Brain pericyte (primary cell): ENCODE data around the gene KRTAP5-10.
"Not testable (repeated sequence)": the region's sequence is repeated elsewhere in the genome, so short reads cannot be mapped to it uniquely, and the experiment has no call there.

ENCODE experiments used
- DNase-seq: peaks from one replicate; pipeline ENCODE4 v3.0.0-alpha.2; 2012; ENCODE audit warnings: low read depth, low spot score

KRTAP5-10 gene

DNA sequence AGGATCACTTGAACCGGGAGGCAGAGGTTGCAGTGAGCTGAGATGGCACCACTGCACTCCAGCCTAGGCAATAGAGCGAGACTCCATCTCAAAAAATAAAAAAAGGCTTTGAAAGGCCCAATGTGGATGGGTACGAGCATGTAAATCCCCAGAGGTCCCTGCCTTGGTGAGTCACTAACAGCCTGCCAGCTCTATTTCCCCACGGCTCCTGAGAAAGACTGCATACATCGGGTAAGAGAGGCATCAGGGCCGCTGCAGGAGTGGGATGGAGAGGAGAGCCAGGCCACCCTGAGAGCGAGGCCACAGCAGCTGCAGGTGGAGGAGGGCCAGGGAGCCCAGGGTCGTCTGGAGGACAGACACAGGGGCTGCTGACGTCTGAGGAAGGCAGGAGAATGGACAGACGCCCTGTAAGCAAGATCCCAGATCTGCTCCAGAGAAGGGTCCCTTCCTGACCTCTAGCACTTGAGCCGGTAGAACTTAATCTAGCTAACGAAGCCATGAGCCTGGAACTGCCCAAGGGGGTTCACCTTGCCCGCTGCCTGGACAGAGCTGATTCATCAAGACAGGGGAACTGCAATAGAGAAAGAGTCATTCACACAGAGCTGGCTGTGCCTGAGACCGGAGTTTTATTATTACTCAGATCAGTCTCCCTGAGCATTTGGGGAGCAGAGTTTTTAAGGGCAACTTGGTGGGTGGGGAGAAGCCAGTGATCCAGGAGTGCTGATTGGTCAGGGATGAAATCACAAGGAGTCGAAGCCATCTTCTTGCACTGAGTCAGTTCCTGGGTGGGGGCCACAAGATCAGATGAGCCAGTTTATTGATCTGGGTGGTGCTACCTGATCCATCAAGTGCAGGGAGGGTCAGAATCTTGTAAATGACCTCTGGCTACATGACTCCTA is 22.2 kb upstream of the KRTAP5-10 start:
- DNase-seq: no peak

DNA sequence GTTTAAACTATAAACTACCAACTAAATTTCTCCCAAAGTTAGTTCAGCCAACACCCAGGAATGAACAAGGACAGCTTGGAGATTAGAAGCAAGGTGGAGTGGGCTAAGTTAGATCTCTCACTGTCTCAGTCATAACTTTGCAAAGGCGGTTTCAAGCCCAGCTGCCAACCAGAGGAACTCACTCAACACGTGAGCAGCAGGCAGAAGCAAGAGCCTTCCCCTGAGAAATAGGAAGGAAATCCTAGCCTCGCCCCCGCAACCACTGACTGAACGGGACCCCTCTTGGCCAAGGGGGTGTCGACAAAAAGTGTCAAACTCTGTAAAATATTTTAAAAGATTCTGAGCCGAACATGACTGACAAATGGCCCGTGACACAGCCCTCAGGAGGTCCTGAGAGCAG is 21.5 kb upstream of the KRTAP5-10 start:
- DNase-seq: no peak

DNA sequence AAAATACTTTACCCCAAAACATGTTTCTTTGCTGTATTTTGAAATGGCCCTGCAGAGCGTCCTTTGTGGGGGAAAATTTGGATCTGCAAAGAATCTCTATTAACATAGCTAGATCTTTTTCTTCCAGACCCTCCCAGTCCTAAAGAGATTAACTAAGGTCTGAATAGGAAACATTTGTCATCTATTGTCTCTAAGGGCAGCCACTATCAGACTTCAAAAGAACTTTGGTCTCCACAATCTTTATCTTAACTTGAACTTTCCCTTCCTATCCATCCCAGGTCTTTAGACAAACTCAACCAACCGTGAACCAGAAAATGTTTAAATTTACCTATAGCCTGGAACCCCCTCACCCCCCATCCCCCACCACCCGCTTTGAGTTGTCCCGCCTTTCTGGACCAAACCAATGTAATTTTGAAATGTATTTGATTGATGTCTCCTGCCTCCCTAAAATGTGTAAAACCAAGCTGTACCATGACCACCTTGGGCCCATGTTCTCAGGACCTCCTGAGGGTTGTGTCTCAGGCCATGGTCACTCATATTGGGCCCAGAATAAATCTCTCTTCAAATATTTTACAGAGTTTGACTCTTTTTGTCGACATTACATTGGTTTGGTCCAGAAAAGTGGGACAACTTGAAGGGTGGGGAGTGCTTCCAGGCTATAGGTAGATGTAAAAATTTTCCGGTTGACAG is 20.7 kb upstream of the KRTAP5-10 start:
- no peak for DNase-seq

DNA sequence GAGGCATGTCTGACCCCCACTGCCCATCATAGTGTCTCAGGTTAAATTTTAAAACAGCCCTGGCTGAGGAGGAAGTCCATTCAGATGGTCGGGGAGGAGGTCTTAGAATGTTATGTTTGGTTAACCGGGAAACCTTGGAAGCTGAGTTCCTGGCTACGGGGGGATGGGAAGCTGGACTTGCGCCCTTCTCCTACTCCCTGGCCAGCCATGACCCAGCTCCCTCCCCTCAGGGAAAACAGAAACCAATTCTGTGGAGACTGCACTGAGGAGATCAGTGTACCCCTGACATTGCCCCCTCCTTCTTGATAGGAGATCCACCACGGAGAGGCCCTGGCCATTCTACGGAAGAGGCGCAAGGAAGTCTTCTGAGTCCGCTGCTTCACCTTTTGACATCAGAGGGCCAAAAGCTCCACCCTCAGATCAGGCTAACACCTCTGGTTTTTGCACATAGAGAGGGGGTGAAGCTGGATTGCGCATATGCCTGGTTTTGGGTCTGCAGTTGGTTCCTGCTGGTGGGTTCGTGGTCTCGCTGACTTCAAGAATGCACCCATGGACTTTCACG is 19.9 kb upstream of the KRTAP5-10 start:
- DNase-seq: no peak

DNA sequence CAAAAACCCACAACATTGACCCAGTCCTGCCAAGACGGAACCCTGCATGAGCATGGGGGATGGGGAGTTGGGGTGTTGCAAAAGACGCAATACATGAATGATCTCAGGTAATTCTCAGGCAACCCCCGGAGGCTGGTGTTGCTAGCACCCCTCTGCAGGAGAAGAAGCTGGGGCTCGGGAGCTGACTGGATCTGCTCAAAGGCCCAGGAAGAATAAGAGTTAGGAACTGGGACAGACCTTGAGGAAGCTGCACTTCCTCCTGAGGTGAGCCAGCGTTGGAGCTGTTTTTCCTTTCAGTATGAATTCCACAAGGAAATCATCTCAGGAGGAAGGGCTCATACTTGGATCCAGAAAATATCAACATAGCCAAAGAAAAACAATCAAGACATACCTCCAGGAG is 17.2 kb upstream of the KRTAP5-10 start, which contains the start of gene KRTAP5-9:
TSS of gene KRTAP5-9 (plus strand) at position 301 of the 400 bp plus-strand sequence. CDS start 238 bp downstream, outside the sequence.
- DNase-seq: no peak

DNA sequence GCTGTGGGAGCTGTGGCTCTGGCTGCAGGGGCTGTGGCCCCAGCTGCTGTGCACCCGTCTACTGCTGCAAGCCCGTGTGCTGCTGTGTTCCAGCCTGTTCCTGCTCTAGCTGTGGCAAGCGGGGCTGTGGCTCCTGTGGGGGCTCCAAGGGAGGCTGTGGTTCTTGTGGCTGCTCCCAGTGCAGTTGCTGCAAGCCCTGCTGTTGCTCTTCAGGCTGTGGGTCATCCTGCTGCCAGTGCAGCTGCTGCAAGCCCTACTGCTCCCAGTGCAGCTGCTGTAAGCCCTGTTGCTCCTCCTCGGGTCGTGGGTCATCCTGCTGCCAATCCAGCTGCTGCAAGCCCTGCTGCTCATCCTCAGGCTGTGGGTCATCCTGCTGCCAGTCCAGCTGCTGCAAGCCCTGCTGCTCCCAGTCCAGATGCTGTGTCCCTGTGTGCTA is 16.6 kb upstream of the KRTAP5-10 start:
- DNase-seq: no peak

DNA sequence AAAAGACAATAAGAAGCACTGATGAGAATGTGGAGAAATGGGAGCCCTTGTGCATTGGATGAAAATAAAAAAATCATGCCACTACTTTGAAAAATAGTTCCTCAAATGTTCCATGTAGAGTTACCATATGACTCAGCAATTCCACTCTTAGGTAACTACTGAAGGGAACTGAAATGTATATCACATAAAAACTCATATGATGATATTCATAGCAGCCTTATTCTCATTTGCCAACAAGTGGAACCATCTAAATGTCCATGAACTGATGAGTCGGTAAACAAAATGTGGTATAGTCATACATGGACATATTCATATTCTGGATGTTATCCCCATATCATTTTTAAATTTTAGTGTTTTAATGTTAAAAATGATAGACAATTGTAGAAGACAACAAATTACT is 13.7 kb upstream of the KRTAP5-10 start:
- DNase-seq: no peak

DNA sequence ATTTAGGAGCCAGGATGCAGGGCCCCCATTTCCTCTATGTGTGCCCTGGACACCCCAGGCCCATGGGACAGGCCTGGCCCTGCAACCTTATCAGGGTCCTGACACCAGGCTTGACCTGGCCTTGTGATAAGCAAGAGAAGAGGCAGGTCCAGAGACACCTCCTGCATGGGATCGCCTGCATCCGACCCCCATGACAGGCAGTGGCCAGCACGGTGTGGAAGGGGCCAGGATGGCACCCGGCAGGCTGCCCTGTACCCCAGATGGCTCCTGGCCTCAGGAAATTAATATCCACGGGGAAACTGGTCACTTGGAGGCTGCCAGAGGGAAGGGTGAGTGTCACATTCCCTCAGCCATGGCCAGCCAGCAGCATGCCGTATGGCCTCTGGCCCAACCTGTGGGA is 10.4 kb upstream of the KRTAP5-10 start:
- DNase-seq: no peak

DNA sequence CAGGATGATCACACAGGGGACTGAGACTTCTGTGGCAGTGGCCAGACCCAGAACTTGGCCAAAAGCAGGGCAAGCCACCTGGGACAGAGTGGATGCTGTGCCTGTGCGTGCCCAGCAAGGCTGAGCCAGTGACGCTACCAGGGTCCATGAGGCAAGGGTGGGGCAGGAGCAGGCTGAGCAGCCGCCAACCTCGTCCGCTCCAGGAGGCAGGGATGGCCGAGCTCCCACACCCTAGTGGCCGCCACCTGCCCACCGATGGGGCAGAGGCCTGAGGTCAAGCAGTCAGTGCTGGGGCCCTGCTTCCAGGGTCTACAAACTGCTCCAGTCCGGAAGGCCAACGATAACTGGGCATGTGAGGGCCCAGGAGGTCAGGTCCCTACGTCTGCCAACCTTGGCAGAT is 9.9 kb upstream of the KRTAP5-10 start:
- no peak for DNase-seq

DNA sequence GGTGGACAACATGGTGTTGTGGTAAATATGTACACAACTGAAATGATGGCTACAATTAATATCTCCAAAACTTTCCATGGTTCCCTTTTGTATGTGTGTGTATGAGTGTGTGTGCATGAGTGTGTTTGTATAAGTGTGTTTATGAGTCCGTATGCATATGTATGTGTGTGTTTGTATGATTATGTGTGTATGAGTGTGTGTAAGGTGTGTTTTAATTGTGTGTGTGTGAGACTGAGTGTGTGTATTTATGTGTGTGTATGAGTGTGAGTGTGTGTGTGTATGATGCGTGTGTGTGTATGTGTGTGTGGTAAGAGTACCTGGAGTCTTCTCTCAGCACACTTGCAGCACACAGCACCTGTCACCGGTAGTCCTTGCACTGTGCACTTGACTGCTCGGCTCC is 9.3 kb upstream of the KRTAP5-10 start:
- no peak for DNase-seq

DNA sequence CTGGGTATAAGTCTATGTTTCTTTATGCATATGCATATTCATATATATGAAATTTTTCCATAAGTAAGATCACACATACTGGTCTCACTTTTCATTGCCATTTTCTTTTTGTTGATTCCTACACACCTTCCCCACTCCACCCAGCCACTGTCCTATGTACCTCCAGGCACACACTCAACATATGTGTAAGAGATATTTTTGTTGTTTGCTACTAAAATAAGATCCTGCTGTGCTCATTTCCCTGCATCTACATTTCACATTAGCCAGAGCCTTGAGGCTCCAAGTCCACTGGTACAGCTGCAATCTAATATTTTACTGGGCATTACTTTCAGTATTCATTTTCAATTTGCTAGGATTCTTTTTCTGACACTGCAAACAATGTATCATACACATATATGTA is 8.1 kb upstream of the KRTAP5-10 start:
- DNase-seq: no peak

DNA sequence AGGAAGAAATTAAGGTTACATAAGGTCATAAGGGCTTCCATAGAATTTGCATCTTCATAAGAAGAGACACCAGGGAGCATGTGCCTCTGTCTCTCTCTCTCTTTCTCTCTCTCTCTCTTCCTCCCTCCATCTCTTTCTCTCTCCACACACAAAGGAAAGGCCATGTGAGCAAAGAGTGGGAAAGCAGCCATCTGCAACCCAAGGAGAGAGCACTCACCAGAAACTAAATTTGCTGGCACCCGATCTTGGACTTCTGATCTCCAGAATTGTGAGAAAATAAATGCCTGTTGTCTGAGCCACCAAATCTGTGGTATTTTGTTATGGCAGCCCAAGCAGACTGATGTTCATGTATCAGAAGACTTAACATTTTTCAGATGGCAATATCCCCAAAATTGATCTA is 6.4 kb upstream of the KRTAP5-10 start:
- no peak for DNase-seq

DNA sequence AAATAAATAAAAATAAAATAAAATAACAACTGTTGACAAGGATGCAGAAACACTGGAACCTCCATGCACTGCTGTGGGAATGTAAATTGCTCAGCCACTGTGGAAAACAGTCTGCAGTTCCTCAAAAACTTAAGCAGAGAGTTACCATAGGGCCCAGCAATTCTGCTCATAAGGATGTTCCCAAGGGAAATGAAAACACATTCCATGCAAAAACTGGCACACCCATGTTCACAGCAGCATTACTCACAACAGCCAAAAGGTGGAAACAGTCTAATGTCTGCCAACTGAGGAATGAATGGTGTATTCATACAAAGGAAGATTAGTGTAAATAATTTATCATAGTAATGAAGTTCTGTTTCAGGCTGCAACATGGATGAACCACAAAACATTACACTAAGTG is 3.2 kb upstream of the KRTAP5-10 start:
- no peak for DNase-seq

DNA sequence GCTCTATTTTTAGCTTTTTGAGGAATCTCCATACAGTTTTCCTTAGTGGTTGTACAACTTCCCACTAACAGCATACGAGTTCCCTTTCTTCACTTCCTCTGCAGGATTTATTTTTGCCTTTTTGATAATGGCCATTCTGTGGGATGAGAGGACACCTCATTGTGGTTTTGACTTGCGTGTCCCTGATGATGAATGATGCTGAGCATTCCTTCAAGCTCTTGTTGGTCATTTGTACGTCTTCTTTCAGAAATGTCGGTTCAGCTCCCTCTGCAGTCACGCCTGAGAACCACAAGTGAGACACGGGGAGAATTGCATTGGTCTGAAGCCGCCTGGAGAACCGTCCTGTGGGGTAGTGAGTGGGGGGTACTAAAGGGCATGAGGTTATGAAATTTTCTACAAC is 2.0 kb upstream of the KRTAP5-10 start:
- DNase-seq: no peak

DNA sequence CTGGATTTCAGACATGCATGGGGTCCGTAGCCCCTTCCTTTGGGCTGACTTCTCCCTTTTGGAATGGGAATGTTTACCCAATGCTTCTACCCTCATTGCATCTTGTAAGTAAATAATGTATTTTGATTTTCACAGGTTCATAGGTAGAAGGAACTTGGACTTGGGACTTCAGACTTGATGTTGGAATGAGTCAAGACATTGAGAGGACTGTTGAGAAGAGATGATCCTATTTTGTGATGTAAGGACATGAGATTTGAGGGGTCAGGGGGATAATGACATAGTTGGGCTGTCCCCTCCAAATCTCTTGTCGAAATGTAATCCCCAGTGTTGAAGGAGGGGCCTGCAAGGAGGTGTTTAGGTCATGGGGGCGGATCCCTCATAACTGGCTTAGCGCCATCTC is 933 bp upstream of the KRTAP5-10 start:
- no peak for DNase-seq

DNA sequence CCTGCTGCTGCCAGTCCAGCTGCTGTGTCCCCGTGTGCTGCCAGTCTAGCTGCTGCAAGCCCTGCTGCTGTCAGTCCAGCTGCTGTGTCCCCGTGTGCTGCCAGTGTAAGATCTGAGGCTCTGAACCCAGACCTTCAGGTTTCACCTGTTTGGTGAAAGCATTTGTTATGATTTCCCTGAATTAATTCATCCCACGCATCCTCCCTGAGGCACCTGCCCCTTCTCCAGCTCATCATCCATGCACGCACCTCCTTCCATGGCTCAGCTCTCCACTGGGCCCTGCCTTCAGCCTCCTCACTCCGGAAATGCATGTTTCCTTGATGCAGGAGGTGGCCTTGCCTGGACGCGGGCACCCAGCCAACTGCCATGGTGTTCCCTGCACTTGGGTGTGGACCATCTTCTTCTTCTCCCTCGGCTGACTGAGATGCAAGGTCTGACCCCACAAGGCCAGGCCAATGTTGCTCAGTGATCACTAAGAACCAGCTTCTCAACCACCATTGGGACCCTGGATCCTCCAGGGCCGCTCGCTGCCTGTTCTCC is 788 bp downstream of the KRTAP5-10 start:
- no peak for DNase-seq

DNA sequence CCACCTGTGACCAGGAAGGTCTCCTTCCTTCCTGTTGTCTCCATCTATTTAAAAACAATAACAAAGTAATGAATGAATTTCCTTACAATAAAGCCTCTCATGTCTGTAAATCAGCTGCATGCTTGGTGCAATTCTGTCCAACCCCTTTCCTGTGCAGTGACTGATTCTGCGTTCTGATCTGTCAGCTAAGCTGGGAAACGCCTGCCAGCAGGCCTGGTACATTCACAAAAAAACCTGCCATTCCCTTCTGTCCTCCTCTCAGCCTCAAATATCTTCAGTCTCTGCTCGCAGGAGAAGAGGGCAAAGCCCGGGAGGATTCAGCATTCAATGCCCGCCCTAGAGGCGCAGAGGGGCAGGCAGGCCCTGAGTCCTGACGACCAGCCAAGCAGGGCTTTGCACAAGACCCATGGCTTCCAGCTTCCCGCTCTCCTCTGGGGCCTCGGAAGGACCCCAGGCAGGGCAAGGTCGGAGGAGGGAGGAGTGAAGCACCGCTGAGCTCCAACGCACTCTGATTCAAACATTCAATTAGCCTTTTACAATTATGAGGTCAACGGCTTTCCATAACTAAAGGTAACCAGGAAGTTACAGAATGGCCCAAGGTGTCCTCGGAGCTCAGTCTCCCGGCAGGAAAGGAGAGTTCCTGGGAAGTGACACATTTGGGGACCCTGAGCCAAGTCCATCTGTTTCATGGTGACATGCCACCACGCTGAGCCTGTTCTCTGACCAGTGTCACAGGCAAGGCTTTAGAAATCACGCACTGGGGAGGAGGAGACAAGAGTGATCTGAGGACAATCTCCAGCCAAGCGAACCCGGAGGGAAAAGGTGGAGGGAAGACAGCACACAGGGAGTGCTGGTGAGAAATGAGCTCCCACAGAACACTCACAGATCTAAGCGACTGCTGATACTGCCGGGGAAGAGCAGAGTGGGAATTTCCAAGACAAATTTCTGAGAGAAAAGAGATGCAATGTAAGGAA is 1.6 kb downstream of the KRTAP5-10 start:
- DNase-seq: not testable (repeated sequence)

DNA sequence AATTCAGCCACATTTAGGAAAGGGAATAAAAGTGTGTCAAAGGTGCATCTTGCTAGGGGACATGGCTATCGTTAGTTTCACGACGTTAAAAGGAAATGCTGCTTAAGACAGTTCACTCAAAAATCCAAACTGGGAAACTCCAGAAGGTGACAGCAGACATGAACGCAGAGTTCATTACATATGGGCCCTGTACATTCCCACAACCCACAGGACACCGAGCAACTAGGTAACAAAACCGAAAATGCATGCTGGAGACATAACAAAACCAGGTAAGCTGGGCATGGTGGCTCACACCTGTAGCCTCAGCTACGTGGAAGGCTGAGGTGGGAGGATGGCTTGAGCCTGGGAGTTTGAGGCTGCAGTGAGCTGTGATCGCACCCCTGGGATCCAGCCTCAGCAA is 2.3 kb downstream of the KRTAP5-10 start:
- not testable (repeated sequence) for DNase-seq

DNA sequence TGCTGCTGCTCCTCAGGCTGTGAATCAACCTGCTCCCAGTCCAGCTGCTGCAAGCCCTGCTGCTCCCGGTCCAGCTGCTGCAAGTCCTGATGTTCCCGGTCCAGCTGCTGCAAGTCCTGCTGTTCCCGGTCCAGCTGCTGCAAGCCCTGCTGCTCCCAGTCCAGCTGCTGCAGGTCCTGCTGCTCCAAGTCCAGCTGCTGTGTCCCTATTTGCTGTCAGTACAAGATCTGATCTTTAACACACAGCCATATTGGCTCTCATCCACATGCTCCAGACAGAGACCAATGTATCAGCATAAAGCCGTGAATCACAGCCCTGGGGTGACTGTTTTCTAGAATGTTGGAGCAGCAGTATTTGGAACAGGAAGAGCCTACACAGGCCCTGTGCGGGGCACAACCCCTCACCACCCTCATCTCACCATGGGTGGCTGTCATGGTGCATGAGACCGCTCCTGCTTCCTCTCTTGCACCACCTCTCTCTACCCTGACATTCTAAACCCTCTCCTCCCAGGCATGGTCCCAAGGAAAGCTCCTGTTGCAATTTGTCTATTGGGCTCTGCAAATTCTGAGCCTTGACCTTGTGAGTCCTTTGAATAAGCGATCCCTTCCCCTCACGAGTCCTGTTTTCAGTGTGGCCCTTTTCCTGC is 3.5 kb downstream of the KRTAP5-10 start:
- no peak for DNase-seq

DNA sequence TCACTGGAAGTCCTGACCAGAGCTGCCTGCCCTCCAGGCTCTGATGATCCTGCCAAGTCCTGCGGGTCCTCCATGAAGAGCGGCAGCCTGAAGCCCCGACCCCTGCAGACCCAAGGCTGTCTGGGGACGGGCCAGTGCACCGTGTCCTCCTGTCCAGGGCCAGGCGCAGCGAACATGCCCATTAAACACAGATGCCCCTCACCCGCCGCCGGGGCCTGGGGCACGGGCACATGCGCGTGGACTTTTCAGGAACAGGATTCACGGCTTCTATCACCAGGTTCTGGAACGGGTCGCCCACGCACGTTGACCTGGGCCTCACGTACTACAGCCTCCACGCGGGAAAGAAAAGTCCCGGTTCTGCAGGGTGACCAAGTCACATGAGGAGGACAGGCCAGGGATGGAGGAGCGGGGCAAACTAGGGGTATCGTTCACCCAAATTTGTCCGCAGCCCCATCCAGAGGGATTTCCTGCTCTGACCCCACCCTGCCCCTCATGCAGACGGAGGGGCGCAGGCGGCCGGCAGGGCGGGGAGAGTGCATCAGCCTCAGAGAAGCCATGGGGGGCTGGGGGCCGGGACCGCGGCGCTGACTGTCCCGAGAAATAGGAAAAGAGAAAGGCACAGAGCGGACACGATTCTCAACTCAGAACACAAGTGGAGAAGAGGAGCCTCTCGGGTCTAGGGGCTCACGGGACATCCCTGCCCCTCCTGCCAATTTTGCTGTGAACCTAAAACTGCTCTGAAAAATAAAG is 5.9 kb downstream of the KRTAP5-10 start:
- DNase-seq: not testable (repeated sequence)
